Measurements from ENCODE around the gene PDE6B.

Gene PDE6B

GRCh38 chr4:685679-686412, 60.5 kb downstream of the PDE6B start:
- TF ChIP-seq EZH2phosphoT487 (conservative IDR thresholded peaks at IDR 0.05; ENCODE audit: low read length) (no peak), CTCF (IDR thresholded peaks at IDR 0.05; ENCODE audit: insufficient read depth, low read length, poor library complexity, severe bottlenecking) (no peak)
- Histone ChIP-seq H3K4me3 (ENCODE audit: insufficient read depth, low read length, poor library complexity, severe bottlenecking) (no peak overlapping the region), H3K36me3 (ENCODE audit: low read length) (no peaks in the 10 kb centered on the region), H3K9ac (ENCODE audit: low read length) (no peak overlapping the region), H3K9me3 (ENCODE audit: insufficient read depth, low read length) (no peaks in the 10 kb centered on the region), H3F3A (ENCODE audit: insufficient read depth) (no peaks in the 10 kb centered on the region), H3K9me2 (replicated peaks; ENCODE audit: insufficient read depth, low read length) (no peaks in the 10 kb centered on the region), H4K20me1 (ENCODE audit: low read depth, low read length) (no peaks in the 10 kb centered on the region), H3K27me3 (ENCODE audit: low read length) (no peaks in the 10 kb centered on the region), H3K27ac (ENCODE audit: low read depth, low read length) (no peak overlapping the region), H3K4me2 (ENCODE audit: low read depth, low read length, poor library complexity, severe bottlenecking) (no peak overlapping the region), H2AFZ (ENCODE audit: low read depth, low read length, severe bottlenecking) (no peak overlapping the region), H3K79me2 (ENCODE audit: insufficient read depth, low read length) (no peaks in the 10 kb centered on the region)

- Histone ChIP-seq H3K9me2 (replicated peaks; ENCODE audit: insufficient read depth, low read length) (no peaks in the 10 kb centered on the region), H3K36me3 (ENCODE audit: low read length) (no peaks in the 10 kb centered on the region), H3K9me3 (ENCODE audit: insufficient read depth, low read length) (no peaks in the 10 kb centered on the region), H3K79me2 (ENCODE audit: insufficient read depth, low read length) (no peaks in the 10 kb centered on the region), H3F3A (ENCODE audit: insufficient read depth) (no peaks in the 10 kb centered on the region), H3K4me2 (ENCODE audit: low read depth, low read length, poor library complexity, severe bottlenecking) (no peak overlapping the region), H4K20me1 (ENCODE audit: low read depth, low read length) (no peaks in the 10 kb centered on the region), H3K27me3 (ENCODE audit: low read length) (no peaks in the 10 kb centered on the region), H3K9ac (ENCODE audit: low read length) (no peak overlapping the region), H3K27ac (ENCODE audit: low read depth, low read length) (no peak overlapping the region), H3K4me3 (ENCODE audit: insufficient read depth, low read length, poor library complexity, severe bottlenecking) (no peak overlapping the region), H2AFZ (ENCODE audit: low read depth, low read length, severe bottlenecking) (no peak overlapping the region)
- no peak for TF ChIP-seq CTCF (IDR thresholded peaks at IDR 0.05; ENCODE audit: insufficient read depth, low read length, poor library complexity, severe bottlenecking)
- TF ChIP-seq EZH2phosphoT487 (conservative IDR thresholded peaks at IDR 0.05; ENCODE audit: low read length): no peak
These were observed 61.2 kb downstream of the PDE6B start for GRCh38 chr4:686413-687040.

GRCh38 chr4:687048-687970, 61.9 kb downstream of the PDE6B start:
- no peak overlapping the region for H2AFZ ChIP-seq (ENCODE audit: low read depth, low read length, severe bottlenecking)
- no peak overlapping the region for H3K9ac ChIP-seq (ENCODE audit: low read length)
- no peaks in the 10 kb centered on the region for H4K20me1 ChIP-seq (ENCODE audit: low read depth, low read length)
- no peaks in the 10 kb centered on the region for H3K9me2 ChIP-seq (replicated peaks; ENCODE audit: insufficient read depth, low read length)
- TF ChIP-seq EZH2phosphoT487 (conservative IDR thresholded peaks at IDR 0.05; ENCODE audit: low read length) (no peak), CTCF (IDR thresholded peaks at IDR 0.05; ENCODE audit: insufficient read depth, low read length, poor library complexity, severe bottlenecking) (no peak)
- H3K79me2 ChIP-seq (ENCODE audit: insufficient read depth, low read length): no peaks in the 10 kb centered on the region
- H3F3A ChIP-seq (ENCODE audit: insufficient read depth): no peaks in the 10 kb centered on the region
- H3K27me3 ChIP-seq (ENCODE audit: low read length): no peaks in the 10 kb centered on the region
- H3K36me3 ChIP-seq (ENCODE audit: low read length): no peaks in the 10 kb centered on the region
- H3K27ac ChIP-seq (ENCODE audit: low read depth, low read length): no peak overlapping the region
- no peaks in the 10 kb centered on the region for H3K9me3 ChIP-seq (ENCODE audit: insufficient read depth, low read length)
- no peak overlapping the region for H3K4me3 ChIP-seq (ENCODE audit: insufficient read depth, low read length, poor library complexity, severe bottlenecking)
- H3K4me2 ChIP-seq (ENCODE audit: low read depth, low read length, poor library complexity, severe bottlenecking): no peak overlapping the region
